IMR-90 (cell line): ENCODE results near the gene USP17L28. TPM values are rescaled to one million over a fixed set of nuclear protein-coding genes. Genes with fewer than 3 reads are reported as not detected.
"Not testable (repeated sequence)": the region's sequence is repeated elsewhere in the genome, so short reads cannot be mapped to it uniquely, and the experiment has no call there.

Experiments used
- ATAC-seq: fragments of 200-7000 bp; cut with Tn5 transposase; 2 replicates; pipeline ENCODE4 v1.9.1; 2020; ENCODE audit warnings: low read depth, mild to moderate bottlenecking, moderate library complexity
- BruUV-seq: library from RNA; stranded (reverse); fragments of 400-500 nt; replicated peaks from 2 replicates; lab custom pipeline; 2021; lab: Mats Ljungman, UMichigan
- CTCF ChIA-PET: fragments of 300-600 bp; formaldehyde crosslinking; extraction: SDS; loops from one replicate; lab custom pipeline; 2021; ENCODE audit warnings: antibody characterized with exemption; lab: Yijun Ruan, JAX
- POLR2A ChIA-PET: fragments of 300-600 bp; sonication (Branson Sonifier 250); formaldehyde crosslinking; loops from one replicate; lab custom pipeline; 2022; ENCODE audit warnings: antibody characterized with exemption; ENCODE audit not compliant: unreplicated experiment; lab: Charles Lee
- DNase-seq: peaks from one replicate; pipeline ENCODE4 v3.0.0; 2013
- H2AFZ ChIP-seq: replicated peaks from 2 replicates; pipeline ENCODE3; 2013; ENCODE audit warnings: low read length, mild to moderate bottlenecking; ENCODE audit not compliant: poor library complexity
- H2AK5ac ChIP-seq: 2 replicates; pipeline ENCODE4 v1.6.1; 2013; ENCODE audit warnings: low read depth, low read length, inconsistent platforms
- H2AK9ac ChIP-seq: replicated peaks from 2 replicates; pipeline ENCODE3; 2013; ENCODE audit warnings: mild to moderate bottlenecking, low read depth, low read length, moderate library complexity; ENCODE audit not compliant: poor library complexity
- H2BK120ac ChIP-seq: 2 replicates; pipeline ENCODE4 v1.6.1; 2013; ENCODE audit warnings: low read depth, low read length, inconsistent platforms
- H2BK15ac ChIP-seq: 3 replicates; pipeline ENCODE4 v1.6.1; 2013; ENCODE audit warnings: low read depth, low read length, inconsistent platforms
- H2BK20ac ChIP-seq: 2 replicates; pipeline ENCODE4 v1.6.1; 2013; ENCODE audit warnings: low read depth, mild to moderate bottlenecking, inconsistent platforms, low read length, moderate library complexity
- H2BK5ac ChIP-seq: 2 replicates; pipeline ENCODE4 v1.6.1; 2013; ENCODE audit warnings: mild to moderate bottlenecking, low read depth, low read length, inconsistent platforms; ENCODE audit not compliant: poor library complexity, severe bottlenecking
- H3K14ac ChIP-seq: replicated peaks from 2 replicates; pipeline ENCODE4 v1.6.1; 2013; ENCODE audit warnings: low read depth, low read length, inconsistent platforms
- H3K18ac ChIP-seq: 2 replicates; pipeline ENCODE4 v1.6.1; 2013; ENCODE audit warnings: low read depth, low read length, control low read depth
- H3K23ac ChIP-seq: 2 replicates; pipeline ENCODE4 v1.6.1; 2013; ENCODE audit warnings: low read depth, low read length, inconsistent platforms
- H3K27ac ChIP-seq: 2 replicates; pipeline ENCODE4 v1.5.1; 2013; ENCODE audit warnings: mild to moderate bottlenecking, control low read depth, low read length; ENCODE audit not compliant: insufficient read depth
- H3K27me3 ChIP-seq: 2 replicates; pipeline ENCODE4 v1.6.1; 2013; ENCODE audit warnings: low read length; ENCODE audit not compliant: control insufficient read depth, insufficient read depth
- H3K36me3 ChIP-seq: 2 replicates; pipeline ENCODE4 v1.6.1; 2013; ENCODE audit warnings: low read length, mixed read lengths; ENCODE audit not compliant: control insufficient read depth, insufficient read depth
- H3K4ac ChIP-seq: 2 replicates; pipeline ENCODE4 v1.6.1; 2013; ENCODE audit warnings: low read depth, low read length, inconsistent platforms
- H3K4me1 ChIP-seq: 2 replicates; pipeline ENCODE4 v1.6.1; 2013; ENCODE audit warnings: low read length, mixed read lengths; ENCODE audit not compliant: control insufficient read depth, insufficient read depth
- H3K4me2 ChIP-seq: 2 replicates; pipeline ENCODE4 v1.6.1; 2013; ENCODE audit warnings: low read depth, mild to moderate bottlenecking, control low read depth, low read length, moderate library complexity
- H3K4me3 ChIP-seq: 2 replicates; pipeline ENCODE4 v1.5.1; 2013; ENCODE audit warnings: low read depth, mild to moderate bottlenecking, control low read depth, low read length, moderate library complexity; ENCODE audit not compliant: insufficient read depth
- H3K56ac ChIP-seq: 2 replicates; pipeline ENCODE4 v1.6.1; 2013; ENCODE audit warnings: low read length, inconsistent platforms; ENCODE audit not compliant: insufficient read depth; ENCODE audit errors: extremely low read depth
- H3K79me1 ChIP-seq, 2 experiments: 2 replicates each; pipeline ENCODE4 v1.6.1; 2013; ENCODE audit warnings: low read length in 2 of 2, inconsistent platforms in 1 of 2, low read depth in 1 of 2
- H3K9ac ChIP-seq: 2 replicates; pipeline ENCODE4 v1.6.1; 2013; ENCODE audit warnings: low read depth, low read length, control low read depth
- H3K9me1 ChIP-seq: 2 replicates; pipeline ENCODE4 v1.6.1; 2013; ENCODE audit warnings: low read length, inconsistent platforms; ENCODE audit not compliant: insufficient read depth
- H3K9me3 ChIP-seq: 2 replicates; pipeline ENCODE4 v1.6.1; 2013; ENCODE audit warnings: low read length; ENCODE audit not compliant: control insufficient read depth, insufficient read depth
- H4K20me1 ChIP-seq: 2 replicates; pipeline ENCODE4 v1.6.1; 2013; ENCODE audit warnings: low read length, inconsistent platforms; ENCODE audit not compliant: insufficient read depth
- H4K5ac ChIP-seq: 2 replicates; pipeline ENCODE4 v1.6.1; 2013; ENCODE audit warnings: mild to moderate bottlenecking, low read depth, low read length, control low read depth
- H4K8ac ChIP-seq, 2 experiments: 2 replicates each; pipeline ENCODE4 v1.6.1; 2013; ENCODE audit warnings: low read depth in 2 of 2, low read length in 2 of 2, control low read depth in 1 of 2, inconsistent platforms in 1 of 2
- H4K91ac ChIP-seq: 2 replicates; pipeline ENCODE4 v1.6.1; 2013; ENCODE audit warnings: low read depth, low read length, inconsistent platforms; ENCODE audit not compliant: insufficient read depth
- WGBS, 2 experiments: methylation state at CpG; one replicate each; pipeline versions ENCODE4 v1.1.5 to v1.1.7; 2013; ENCODE audit warnings: missing lambda C conversion rate in 2 of 2; ENCODE audit not compliant: insufficient read length in 1 of 2; ENCODE audit errors: extremely low coverage in 2 of 2; 5-methylcytosine and 5-hydroxymethylcytosine counted together
- dilution Hi-C: fragments of 300-500 bp; cut with HindIII; formaldehyde crosslinking; loops from one replicate; pipeline ENCODE4 v1.14.3; 2018; ENCODE audit warnings: low sequenced_read_pairs; ENCODE audit not compliant: unreplicated experiment
- in situ Hi-C: fragments of 300-500 bp; cut with MboI; formaldehyde crosslinking; loops from 3 replicates; pipeline ENCODE4 v1.14.3; 2019; ENCODE audit warnings: low sequenced_read_pairs, inconsistent platforms, mixed read lengths
- intact Hi-C: fragments of 100-400 bp; cut with micrococcal nuclease; formaldehyde crosslinking; loops from 2 replicates; pipeline ENCODE4 v1.10.0; 2022
- polyA plus RNA-seq, 3 experiments: library from polyadenylated mRNA; depleted of rRNA; stranded (reverse); fragments of >200 nt; gene quantifications; 2 replicates each; pipeline ENCODE4 v1.2.3, GENCODE V29; 2012; ENCODE audit warnings: low replicate concordance in 1 of 3
- total RNA-seq: library from RNA; depleted of rRNA; stranded (reverse); fragments of >200 nt; gene quantifications from 2 replicates; pipeline ENCODE4 v1.2.3, GENCODE V29; 2012

USP17L28 gene
- total and polyA plus RNA-seq, 2 of the 4 experiments (the other 2 are of a cell fraction) = not detected

DNA sequence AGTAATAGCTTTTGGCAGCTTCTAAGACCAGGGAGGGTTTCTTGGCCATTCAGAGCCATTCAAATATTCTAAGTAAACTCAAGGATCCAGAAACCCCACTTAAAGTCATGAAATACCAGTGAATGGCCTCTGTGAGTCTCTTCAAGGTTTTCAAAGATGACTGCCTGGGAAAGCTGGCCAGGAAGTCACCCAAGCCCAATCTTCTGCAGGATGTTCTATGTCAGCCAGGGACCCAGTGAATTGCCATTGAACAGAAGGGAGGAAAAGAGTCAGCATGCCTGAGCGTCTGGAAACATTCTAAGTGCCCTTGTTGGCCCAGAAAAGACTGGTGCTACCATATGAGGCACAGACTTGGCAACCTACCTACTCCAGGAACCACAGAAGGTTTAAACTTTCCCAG, 31.2 kb downstream of the USP17L28 start:
- H4K5ac ChIP-seq, H2BK120ac ChIP-seq, H3K18ac ChIP-seq, dilution Hi-C loops, H3K4me2 ChIP-seq, ATAC-seq, H3K4me3 ChIP-seq, H3K14ac ChIP-seq, H4K20me1 ChIP-seq, H3K27me3 ChIP-seq, H3K9ac ChIP-seq, BruUV-seq, H3K9me1 ChIP-seq, H3K36me3 ChIP-seq, H2BK15ac ChIP-seq, H2AK9ac ChIP-seq, H3K9me3 ChIP-seq, DNase-seq, H3K56ac ChIP-seq, intact Hi-C loops, POLR2A ChIA-PET, H3K79me1 ChIP-seq, H3K27ac ChIP-seq, H2BK5ac ChIP-seq, H2BK20ac ChIP-seq, H3K23ac ChIP-seq, H4K8ac ChIP-seq, H4K91ac ChIP-seq, H3K4me1 ChIP-seq, H3K4ac ChIP-seq, H2AFZ ChIP-seq, H2AK5ac ChIP-seq, in situ Hi-C loops: not testable (repeated sequence)
- CTCF ChIA-PET = interaction anchor here (0.7 kb wide), 1 partner anchor 1537 kb away, joined by 3 read pairs; no protein-coding TSS in a partner anchor
- WGBS, 2 experiments = no CpG with 5 or more reads among the region's 1 CpG

GRCh38 chr4:9381012-9381534, 32.4 kb downstream of the USP17L28 start:
- H4K20me1 ChIP-seq, H3K4ac ChIP-seq, H2AK9ac ChIP-seq, H3K56ac ChIP-seq, H2AK5ac ChIP-seq, H2BK20ac ChIP-seq, H2AFZ ChIP-seq, DNase-seq, dilution Hi-C loops, CTCF ChIA-PET, H4K8ac ChIP-seq, POLR2A ChIA-PET, H4K5ac ChIP-seq, H3K9ac ChIP-seq, H2BK120ac ChIP-seq, H2BK15ac ChIP-seq, H3K4me2 ChIP-seq, H3K18ac ChIP-seq, BruUV-seq, H3K79me1 ChIP-seq, intact Hi-C loops, H2BK5ac ChIP-seq, H3K36me3 ChIP-seq, in situ Hi-C loops, H3K9me3 ChIP-seq, H4K91ac ChIP-seq, H3K9me1 ChIP-seq, H3K27me3 ChIP-seq, H3K27ac ChIP-seq, ATAC-seq, H3K14ac ChIP-seq, H3K4me1 ChIP-seq, H3K23ac ChIP-seq: not testable (repeated sequence)
- H3K4me3 ChIP-seq = peak overlapping the region; percentile 18; the same call in 1 of the 2 replicates
- WGBS, 2 experiments = 80% methylated on average over 5 of the region's 36 CpGs; no CpG with 5 or more reads in 1 of the 2 experiments
